GM18498 (cell line): ENCODE results near the gene SNAPIN.

Experiments used
- ATAC-seq: cut with Tn5 transposase; IDR thresholded peaks from one replicate; pipeline ENCODE4 v1.9.1; 2021; ENCODE audit warnings: mild to moderate bottlenecking, moderate library complexity; ENCODE audit not compliant: unreplicated experiment

Gene SNAPIN

DNA sequence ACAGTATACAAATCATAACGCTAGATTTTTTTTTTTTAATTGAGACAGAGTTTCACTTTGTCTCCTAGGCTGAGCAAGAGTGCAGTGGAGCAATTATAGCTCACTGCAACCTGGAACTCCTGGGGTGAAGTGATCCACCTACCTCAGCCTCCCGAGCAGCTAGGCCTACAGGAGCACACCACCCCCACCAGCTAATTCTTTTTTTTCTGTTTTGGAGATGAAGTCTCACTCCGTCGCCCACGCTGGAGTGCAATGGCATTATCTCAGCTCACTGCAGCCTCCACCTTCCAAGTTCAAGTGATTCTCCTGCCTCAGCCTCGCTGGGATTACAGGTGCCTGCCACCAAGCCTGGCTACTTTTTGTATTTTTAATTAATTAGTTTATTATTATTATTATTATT lies 41.3 kb downstream of the SNAPIN start:
- no peak for ATAC-seq

DNA sequence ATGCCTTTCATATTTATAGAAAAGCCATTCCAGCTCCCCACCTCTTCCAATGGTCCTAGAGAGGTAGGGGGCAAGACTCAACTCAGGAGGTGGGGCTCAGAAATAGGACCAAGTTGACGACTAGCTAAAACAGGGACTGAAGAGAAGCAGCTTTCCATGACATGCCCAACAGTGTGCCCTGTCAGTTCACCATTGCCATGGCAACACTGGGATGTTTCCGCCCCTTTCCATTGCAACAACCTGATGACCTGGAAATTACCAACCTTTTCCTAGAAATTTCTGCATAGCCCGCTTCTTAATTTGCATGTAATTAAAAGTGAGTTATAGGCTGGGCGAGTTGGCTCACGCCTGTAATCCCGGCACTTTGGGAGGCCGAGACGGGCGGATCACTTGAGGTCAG lies 47.0 kb downstream of the SNAPIN start:
- no peak for ATAC-seq

DNA sequence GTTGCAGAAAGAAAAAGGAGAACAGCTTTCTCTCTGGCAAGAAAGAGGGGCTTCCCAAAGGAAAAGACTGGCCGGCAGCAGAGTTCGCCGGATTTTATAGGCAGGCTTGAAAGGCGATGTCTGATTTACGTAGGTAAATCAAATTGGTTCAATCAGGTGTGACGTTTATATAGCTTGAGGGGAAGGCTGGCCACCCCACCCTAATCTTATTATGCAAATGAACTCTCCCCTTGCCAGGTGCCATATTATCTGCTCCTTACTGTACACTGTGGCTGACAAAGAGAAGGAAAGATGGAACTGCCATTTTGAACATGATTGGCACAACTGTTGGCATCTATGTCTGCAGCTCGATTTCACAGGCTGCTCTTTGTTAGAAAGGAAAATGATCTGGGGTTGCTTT lies 52.5 kb downstream of the SNAPIN start:
- ATAC-seq, result no peak
